NCI-H1436 treated with DMSO at 0.1 percent for 48 hours (cell line): Measurements from ENCODE around the gene LTA4H.
A peak's percentile ranks its signal among the peaks of the same experiment; 100 is the strongest.
"Not testable (repeated sequence)": the region's sequence is repeated elsewhere in the genome, so short reads cannot be mapped to it uniquely, and the experiment has no call there.

Experiments used
- DNase-seq: peaks from one replicate; lab custom pipeline; 2025; lab: John Stamatoyannopoulos, UW

Gene LTA4H

GRCh38 chr12:96035283-96036236 is at the start of gene LTA4H:
Gene LTA4H, minus strand, starts transcription at chr12:96035587. Its CDS starts 68 bp downstream, at chr12:96035519.
- peak; percentile 98 for DNase-seq

DNA sequence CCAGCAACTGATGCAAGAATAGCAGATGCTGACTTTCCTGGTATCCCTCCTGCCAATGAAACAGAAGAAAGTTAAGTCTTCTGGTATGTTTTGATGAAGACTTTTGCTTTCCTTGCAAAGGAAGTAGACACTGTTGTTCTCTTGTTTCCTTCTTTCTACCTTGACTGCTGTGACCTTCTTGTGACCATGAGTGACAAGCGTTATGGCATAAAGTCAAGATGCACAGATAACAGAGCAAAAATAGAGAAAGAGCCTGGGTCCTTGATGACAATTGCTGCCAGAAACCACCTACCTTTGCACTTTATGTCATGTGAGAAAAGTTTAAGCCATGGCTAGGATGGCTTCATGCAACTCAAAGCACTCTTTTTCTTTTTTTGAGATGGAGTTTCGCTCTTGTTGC is 49.2 kb upstream of the LTA4H start:
- no peak for DNase-seq

GRCh38 chr12:96083020-96083719 is 47.8 kb upstream of the LTA4H start:
- no peak for DNase-seq

DNA sequence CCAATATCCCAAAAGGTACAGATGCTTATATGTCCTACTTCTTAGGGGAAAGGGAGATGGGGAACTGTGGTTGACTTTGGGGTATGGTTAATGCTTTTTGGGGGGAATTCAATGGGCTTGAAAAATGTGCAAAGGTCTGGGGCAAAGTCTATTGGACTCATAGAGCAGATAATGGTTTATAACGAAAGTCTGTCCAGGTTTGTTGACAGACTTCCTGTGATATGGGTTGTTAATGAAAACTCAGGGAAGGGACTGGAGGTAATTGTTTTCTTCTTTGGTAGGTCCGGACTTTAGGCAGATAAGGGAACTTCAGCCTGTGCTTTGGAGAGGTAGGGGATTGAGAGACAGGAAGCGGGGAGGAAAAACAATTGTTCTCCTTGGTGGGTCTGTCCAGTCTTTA is 46.2 kb upstream of the LTA4H start:
- no peak for DNase-seq

- no peak for DNase-seq
Measured at GRCh38 chr12:96078231-96079135, 43.1 kb upstream of the LTA4H start.

DNA sequence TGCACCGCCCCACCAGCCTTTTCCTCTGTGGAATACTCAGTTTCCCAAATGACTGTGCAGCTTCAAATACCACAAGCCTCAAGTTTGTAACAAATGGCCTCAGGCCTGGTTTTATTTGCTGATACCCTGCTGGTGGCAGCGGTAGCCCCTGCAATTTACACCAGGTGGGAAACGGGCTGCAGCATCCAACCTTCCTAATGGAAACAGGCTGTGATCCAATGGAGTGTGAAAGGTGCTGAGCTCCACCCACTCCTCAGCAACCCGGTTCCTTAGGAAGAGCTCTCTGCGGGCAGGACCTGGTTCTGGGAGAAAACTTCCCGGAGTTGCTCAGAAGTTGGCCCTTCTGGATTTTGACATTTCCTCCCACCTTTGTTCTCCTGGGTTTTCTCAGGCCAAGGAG is 41.7 kb upstream of the LTA4H start:
- no peak for DNase-seq

GRCh38 chr12:96075560-96075959 is 40.2 kb upstream of the LTA4H start:
- no peak for DNase-seq

GRCh38 chr12:96073346-96074330 is 38.3 kb upstream of the LTA4H start:
- DNase-seq = no peak

DNA sequence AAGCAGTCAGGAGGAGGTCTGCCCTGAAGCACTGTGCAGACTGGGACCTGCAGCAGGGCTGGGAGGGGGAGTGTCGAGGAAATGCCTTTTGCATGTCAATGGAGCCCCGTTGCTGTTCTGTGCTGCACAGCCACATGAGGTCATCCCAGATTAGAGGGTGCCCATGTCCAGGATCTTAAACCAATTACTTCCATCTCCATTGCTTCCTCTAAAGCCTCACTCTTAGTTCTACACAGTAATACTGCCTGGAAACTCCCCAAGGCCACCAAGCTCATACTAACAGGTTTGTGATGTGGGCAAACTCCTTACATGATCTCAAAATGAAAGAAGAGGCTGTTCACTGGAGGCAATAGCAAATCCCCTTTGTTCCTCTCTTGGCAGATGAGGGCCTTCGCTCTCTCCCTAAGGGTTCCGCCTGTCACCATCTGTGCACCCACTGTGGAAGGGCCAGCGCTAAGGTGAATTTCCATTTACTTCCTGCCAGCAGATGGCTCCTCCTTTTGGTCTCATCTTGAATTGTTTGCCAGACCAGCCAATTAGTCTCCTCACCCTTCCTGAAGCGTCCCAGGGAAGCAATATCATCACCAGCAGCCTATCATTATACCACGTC is 35.4 kb upstream of the LTA4H start:
- peak; percentile 14 for DNase-seq

- DNase-seq = no peak
Measured at GRCh38 chr12:96069511-96070231, 34.3 kb upstream of the LTA4H start.

- DNase-seq = no peak
Measured at GRCh38 chr12:96068636-96069035, 33.2 kb upstream of the LTA4H start.

DNA sequence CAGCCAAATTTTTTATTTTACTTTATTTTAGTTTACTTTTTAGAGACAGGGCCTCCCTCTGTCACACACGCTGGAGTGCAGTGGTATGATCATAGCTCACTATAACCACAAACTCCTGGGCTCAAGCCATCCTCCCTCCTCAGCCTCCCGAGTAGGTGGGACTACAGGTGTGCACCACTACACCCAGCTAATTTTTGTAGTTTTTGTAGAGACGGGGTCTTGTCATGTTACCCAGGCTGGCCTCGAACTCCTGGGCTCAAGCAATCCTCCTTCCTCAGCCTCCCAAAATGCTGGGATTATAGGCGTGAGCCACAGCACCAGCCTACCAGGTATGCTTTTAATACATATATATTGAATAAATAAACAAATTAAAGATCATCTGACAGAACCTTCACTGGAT is 32.7 kb upstream of the LTA4H start:
- no peak for DNase-seq

DNA sequence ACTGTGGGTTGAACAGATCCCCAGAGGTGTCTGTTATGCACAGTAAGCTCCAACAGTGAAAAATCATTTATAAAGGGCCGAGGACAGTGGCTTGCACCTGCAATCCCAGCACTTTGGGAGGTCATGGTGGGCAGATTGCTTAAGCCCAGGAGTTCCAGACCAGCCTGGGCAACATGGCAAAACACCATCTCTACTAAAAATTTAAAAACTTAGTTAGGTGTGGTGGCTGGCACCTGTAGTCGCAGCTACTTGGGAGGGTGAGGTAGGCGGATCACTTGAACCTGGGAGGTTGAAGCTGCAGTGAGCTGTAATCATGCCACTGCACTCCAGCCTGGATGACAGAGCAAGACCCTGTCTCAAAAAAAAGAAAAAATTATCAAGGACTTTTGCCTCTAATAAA is 30.4 kb upstream of the LTA4H start:
- not testable (repeated sequence) for DNase-seq

GRCh38 chr12:96064966-96065365 is 29.6 kb upstream of the LTA4H start:
- no peak for DNase-seq

- DNase-seq = no peak
Measured at GRCh38 chr12:96064271-96064670, 28.9 kb upstream of the LTA4H start.

DNA sequence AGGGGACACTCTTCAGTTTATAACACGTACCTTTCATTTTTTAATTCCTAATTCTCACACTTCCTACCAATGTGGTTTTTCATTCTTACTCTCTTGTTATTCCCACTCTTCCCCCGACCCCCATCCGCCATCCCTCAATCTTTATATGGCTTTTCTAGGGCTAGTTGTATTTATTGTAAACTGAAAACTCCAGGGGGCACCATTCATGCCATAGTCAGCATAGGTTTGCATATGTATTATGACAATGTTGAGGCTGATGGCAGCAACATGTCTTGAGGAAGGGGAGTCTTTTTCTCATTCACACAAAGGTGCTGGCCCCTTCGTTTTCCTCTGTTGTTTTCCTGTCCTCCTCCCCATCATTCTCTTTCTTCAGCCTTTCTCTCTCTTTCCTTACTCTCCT is 27.7 kb upstream of the LTA4H start:
- DNase-seq = no peak

GRCh38 chr12:96061864-96062453 is 26.6 kb upstream of the LTA4H start:
- peak; percentile 40 for DNase-seq

DNA sequence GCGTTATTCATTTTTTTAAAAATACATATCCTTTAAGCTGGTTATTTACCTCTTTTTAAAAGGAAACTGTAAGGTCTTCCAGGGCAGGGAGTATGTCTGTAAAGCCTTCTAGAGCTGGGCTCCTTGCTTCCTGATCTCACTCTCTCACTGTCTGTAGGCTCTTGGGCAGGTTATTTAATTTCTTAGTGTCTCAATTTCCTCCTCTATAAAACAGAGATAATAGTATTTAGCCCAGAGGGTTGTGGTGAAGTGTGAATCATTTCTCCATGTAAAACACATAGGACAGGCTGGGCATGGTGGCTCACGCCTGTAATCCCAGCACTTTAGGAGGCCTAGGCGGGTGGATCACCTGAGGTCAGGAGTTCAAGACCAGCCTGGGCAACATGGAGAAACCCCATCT is 25.9 kb upstream of the LTA4H start:
- no peak for DNase-seq

DNA sequence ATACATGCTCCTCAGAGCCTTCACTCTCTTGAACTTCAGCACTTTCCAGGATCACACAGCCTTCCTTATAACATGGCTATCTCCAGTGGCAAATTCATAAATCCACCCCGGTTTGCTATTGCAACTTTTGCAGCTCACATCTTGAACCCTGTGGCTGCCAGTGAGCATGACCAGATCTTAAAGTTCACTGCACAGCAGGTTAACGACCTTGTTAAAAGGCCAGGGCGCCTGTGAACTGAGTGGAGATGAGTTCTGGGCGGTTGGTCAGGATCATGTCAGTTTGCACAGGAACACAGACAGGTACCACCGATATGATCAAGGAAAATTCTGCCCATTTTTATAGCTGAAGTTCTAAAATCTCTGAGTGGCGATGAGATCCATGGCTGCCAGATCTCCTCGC is 24.7 kb upstream of the LTA4H start:
- DNase-seq = no peak
